Cardiac atrium fibroblast (primary cell): Measurements from ENCODE around the gene RIPOR3. TPM values are rescaled to one million over a fixed set of nuclear protein-coding genes. Genes with fewer than 3 reads are reported as not detected.

Experiments used
- total RNA-seq: library from RNA; depleted of rRNA; stranded (reverse); fragments of >200 nt; gene quantifications from 2 replicates; pipeline ENCODE4 v1.2.3, GENCODE V29; 2015

The RIPOR3 gene, protein sequence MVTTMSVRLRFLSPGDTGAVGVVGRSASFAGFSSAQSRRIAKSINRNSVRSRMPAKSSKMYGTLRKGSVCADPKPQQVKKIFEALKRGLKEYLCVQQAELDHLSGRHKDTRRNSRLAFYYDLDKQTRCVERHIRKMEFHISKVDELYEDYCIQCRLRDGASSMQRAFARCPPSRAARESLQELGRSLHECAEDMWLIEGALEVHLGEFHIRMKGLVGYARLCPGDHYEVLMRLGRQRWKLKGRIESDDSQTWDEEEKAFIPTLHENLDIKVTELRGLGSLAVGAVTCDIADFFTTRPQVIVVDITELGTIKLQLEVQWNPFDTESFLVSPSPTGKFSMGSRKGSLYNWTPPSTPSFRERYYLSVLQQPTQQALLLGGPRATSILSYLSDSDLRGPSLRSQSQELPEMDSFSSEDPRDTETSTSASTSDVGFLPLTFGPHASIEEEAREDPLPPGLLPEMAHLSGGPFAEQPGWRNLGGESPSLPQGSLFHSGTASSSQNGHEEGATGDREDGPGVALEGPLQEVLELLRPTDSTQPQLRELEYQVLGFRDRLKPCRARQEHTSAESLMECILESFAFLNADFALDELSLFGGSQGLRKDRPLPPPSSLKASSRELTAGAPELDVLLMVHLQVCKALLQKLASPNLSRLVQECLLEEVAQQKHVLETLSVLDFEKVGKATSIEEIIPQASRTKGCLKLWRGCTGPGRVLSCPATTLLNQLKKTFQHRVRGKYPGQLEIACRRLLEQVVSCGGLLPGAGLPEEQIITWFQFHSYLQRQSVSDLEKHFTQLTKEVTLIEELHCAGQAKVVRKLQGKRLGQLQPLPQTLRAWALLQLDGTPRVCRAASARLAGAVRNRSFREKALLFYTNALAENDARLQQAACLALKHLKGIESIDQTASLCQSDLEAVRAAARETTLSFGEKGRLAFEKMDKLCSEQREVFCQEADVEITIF
- 2.5 and 4.2 TPM in 2 replicates for total RNA-seq

DNA sequence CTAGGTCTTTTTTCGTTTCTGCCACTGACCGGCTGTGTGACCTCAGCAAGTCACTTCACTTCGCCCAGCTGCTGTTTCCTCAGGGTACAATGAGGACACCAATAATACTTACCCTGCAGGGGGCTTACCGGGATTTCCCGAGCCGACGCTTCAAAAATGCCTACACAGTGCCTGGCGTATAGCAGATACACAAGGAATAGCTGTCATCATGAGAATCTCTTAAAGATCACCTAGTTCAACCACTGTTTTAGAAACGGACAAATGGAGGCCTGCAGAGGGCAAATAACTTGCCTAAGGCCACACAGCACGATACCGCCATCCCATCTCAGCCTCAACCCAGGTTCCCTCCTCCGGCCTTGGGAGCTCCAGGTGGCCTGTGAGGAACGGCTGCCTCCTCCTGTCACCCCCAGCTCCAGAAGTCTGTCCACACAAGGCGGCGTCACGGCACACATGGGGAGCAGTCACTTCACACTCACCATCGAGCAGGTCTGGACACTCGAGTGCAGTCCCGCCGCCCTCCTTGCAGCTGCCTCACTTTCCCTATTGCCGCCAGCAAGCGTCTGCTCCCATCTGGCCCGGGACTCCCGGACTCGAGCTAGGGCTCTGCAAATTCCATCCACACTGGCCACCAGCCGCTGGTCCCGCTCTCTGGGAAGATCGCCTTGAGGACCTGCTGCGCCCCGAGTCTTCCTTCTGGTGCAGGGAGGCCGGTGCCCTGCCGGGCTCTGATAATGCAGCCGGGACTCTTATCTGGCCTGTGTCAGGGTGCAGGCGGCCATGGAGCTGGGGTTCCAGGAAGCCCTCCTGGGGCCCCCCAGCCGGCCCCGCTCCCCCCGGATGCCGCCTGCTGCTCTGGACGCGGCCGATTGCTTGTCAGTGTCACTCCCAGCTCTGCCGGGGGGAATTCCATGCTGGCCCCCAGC is at the start of gene RIPOR3:
TSS of gene RIPOR3 (minus strand) at position 893 of the 923 bp plus-strand sequence. CDS start at position 479, 414 bp downstream.

DNA sequence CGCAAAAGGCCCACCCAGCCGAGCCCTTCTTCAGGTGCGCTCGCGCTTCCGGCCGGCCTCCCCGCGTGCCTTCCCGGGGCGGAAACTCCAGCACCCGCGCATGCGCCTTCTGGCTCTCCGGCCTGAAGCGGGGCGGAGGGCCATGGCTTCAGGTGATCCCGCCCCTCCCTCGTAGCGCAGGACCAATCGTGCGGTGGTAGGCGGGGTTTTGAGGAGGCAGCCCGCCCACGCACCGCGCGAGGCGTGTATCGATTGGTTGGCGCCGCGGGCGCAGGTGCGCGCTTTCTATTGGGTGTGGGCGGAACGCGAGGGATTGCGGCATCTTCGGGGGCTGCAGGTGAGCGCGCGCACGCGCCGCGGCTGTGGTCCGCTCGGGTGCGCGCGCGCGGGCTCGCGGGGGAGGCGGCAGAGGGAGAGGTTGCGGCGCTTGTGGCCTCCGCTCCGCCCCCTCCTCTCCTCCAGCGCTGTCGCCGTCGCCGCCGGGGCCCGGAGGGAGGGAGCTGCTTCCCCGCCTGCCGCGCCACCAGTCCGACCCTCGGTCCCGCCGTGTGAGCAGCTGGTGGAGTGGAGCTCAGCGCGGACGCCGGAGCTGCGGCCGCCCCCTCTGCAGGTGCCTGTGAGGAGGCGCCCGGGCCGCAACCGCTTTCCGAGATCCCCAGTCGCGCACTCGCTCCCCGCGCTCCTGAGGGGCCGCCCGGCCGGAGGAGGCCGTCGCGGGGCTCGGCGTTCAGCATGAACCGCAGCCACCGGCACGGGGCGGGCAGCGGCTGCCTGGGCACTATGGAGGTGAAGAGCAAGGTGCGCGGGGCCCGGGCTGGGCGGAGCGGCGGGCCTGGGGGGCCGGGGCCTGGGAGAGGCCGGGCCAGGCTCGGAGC is 40.0 kb upstream of the RIPOR3 start, which contains the start of gene PARD6B:
TSS of gene PARD6B (plus strand) at position 526 of the 875 bp plus-strand sequence. CDS start at position 733, 207 bp downstream.

Other genes starting within 250 kb of the RIPOR3 start
- 32.2 and 35.9 TPM in 2 replicates for gene PTPN1, start 181.2 kb downstream of the RIPOR3 start, total RNA-seq
- gene PARD6B, start 40.0 kb upstream of the RIPOR3 start, total RNA-seq: 0.18 and 0.32 TPM in 2 replicates
- 5.8 and 12.5 TPM in 2 replicates for gene BCAS4, start 103.5 kb upstream of the RIPOR3 start, total RNA-seq
- 16.2 and 19.3 TPM in 2 replicates for gene ADNP, start 239.9 kb upstream of the RIPOR3 start, total RNA-seq